H9 (cell line): Measurements from ENCODE around the gene PHF21A. TPM values are rescaled to one million over a fixed set of nuclear protein-coding genes. Genes with fewer than 3 reads are reported as not detected.

Source experiments
- DNase-seq: peaks from one replicate; pipeline ENCODE4 v3.0.0-alpha.2; 2017
- H2AFZ ChIP-seq: one replicate; pipeline ENCODE4 v1.6.1; 2013; ENCODE audit warnings: mild to moderate bottlenecking, low read length, control low read depth, moderate library complexity
- H2AK5ac ChIP-seq: 2 replicates; pipeline ENCODE4 v1.6.1; 2013; ENCODE audit warnings: low read length, control low read depth, mixed read lengths; ENCODE audit not compliant: insufficient read length
- H2BK120ac ChIP-seq: one replicate; pipeline ENCODE4 v1.6.1; 2013; ENCODE audit warnings: low read depth, mild to moderate bottlenecking, low read length, control low read depth, inconsistent platforms; ENCODE audit not compliant: poor library complexity, severe bottlenecking
- H2BK12ac ChIP-seq: 2 replicates; pipeline ENCODE4 v1.6.1; 2013; ENCODE audit warnings: low read length, control low read depth, mixed read lengths, low read depth; ENCODE audit not compliant: insufficient read length
- H2BK15ac ChIP-seq: 2 replicates; pipeline ENCODE4 v1.6.1; 2013; ENCODE audit warnings: low read depth, low read length, control low read depth
- H2BK20ac ChIP-seq: one replicate; pipeline ENCODE4 v1.6.1; 2013; ENCODE audit warnings: low read depth, mild to moderate bottlenecking, low read length, control low read depth, inconsistent platforms; ENCODE audit not compliant: poor library complexity, severe bottlenecking
- H2BK5ac ChIP-seq: 2 replicates; pipeline ENCODE4 v1.6.1; 2013; ENCODE audit warnings: low read length, control low read depth, mixed read lengths; ENCODE audit not compliant: insufficient read length
- H3K14ac ChIP-seq: 2 replicates; pipeline ENCODE4 v1.6.1; 2013; ENCODE audit warnings: low read length, control low read depth; ENCODE audit not compliant: insufficient read depth
- H3K18ac ChIP-seq: 2 replicates; pipeline ENCODE4 v1.6.1; 2013; ENCODE audit warnings: low read depth, mild to moderate bottlenecking, mixed read lengths, low read length, control low read depth; ENCODE audit not compliant: insufficient read length
- H3K23ac ChIP-seq: 2 replicates; pipeline ENCODE4 v1.6.1; 2013; ENCODE audit warnings: low read length, control low read depth, mixed read lengths, low read depth; ENCODE audit not compliant: insufficient read length
- H3K23me2 ChIP-seq: 2 replicates; pipeline ENCODE4 v1.6.1; 2013; ENCODE audit warnings: low read depth, mild to moderate bottlenecking, mixed read lengths, low read length, control low read depth; ENCODE audit not compliant: insufficient read length, poor library complexity, severe bottlenecking
- H3K27ac ChIP-seq: 2 replicates; pipeline ENCODE4 v1.5.1; 2013; ENCODE audit warnings: low read length, control low read depth, mixed read lengths, low read depth; ENCODE audit not compliant: insufficient read length
- H3K27me3 ChIP-seq: 2 replicates; pipeline ENCODE4 v1.6.1; 2013; ENCODE audit warnings: low read length, control low read depth, inconsistent platforms; ENCODE audit not compliant: insufficient read depth
- H3K4ac ChIP-seq: 2 replicates; pipeline ENCODE4 v1.6.1; 2013; ENCODE audit warnings: low read depth, mild to moderate bottlenecking, control low read depth, inconsistent platforms, low read length, moderate library complexity
- H3K4me1 ChIP-seq: 2 replicates; pipeline ENCODE4 v1.6.1; 2013; ENCODE audit warnings: low read length, control low read depth, inconsistent platforms; ENCODE audit not compliant: insufficient read depth
- H3K4me2 ChIP-seq: 2 replicates; pipeline ENCODE4 v1.6.1; 2013; ENCODE audit warnings: low read length, control low read depth, mixed read lengths; ENCODE audit not compliant: insufficient read length, insufficient read depth
- H3K56ac ChIP-seq: 2 replicates; pipeline ENCODE4 v1.6.1; 2013; ENCODE audit warnings: low read depth, mild to moderate bottlenecking, mixed read lengths, low read length, control low read depth; ENCODE audit not compliant: insufficient read length
- H3K79me1 ChIP-seq: 2 replicates; pipeline ENCODE4 v1.6.1; 2013; ENCODE audit warnings: low read depth, mild to moderate bottlenecking, moderate library complexity, low read length, control low read depth, inconsistent platforms; ENCODE audit not compliant: insufficient read depth, poor library complexity, severe bottlenecking
- H3K79me2 ChIP-seq: 2 replicates; pipeline ENCODE4 v1.6.1; 2013; ENCODE audit warnings: low read length, control low read depth, inconsistent platforms; ENCODE audit not compliant: insufficient read depth
- H3K9ac ChIP-seq: 2 replicates; pipeline ENCODE4 v1.6.1; 2013; ENCODE audit warnings: low read length, control low read depth, mixed read lengths; ENCODE audit not compliant: insufficient read length; ENCODE audit errors: extremely low read depth
- H3K9me3 ChIP-seq: one replicate; pipeline ENCODE4 v1.6.1; 2013; ENCODE audit warnings: low read depth, low read length, inconsistent platforms; ENCODE audit not compliant: control insufficient read depth
- H3T11ph ChIP-seq: one replicate; pipeline ENCODE4 v1.6.1; 2013; ENCODE audit warnings: mild to moderate bottlenecking, low read length, control low read depth, inconsistent platforms
- H4K20me1 ChIP-seq: one replicate; pipeline ENCODE4 v1.6.1; 2013; ENCODE audit not compliant: control insufficient read depth, insufficient read length, insufficient read depth
- H4K5ac ChIP-seq: 2 replicates; pipeline ENCODE4 v1.6.1; 2013; ENCODE audit warnings: low read depth, mild to moderate bottlenecking, mixed read lengths, low read length, control low read depth; ENCODE audit not compliant: insufficient read length
- H4K8ac ChIP-seq: replicated peaks from 2 replicates; pipeline ENCODE4 v1.6.1; 2013; ENCODE audit warnings: low read length, control low read depth, mixed read lengths, low read depth; ENCODE audit not compliant: insufficient read length
- H4K91ac ChIP-seq: 2 replicates; pipeline ENCODE4 v1.6.1; 2013; ENCODE audit warnings: low read depth, mild to moderate bottlenecking, moderate library complexity, mixed read lengths, low read length, control low read depth; ENCODE audit not compliant: insufficient read length
- H3K27ac Mint-ChIP-seq, 3 experiments: 2 replicates in 2 of 3; 3 replicates in 1 of 3; pipeline ENCODE4 v1.8.0; 2020 to 2021; ENCODE audit warnings: mixed read lengths in 3 of 3, mild to moderate bottlenecking in 1 of 3, moderate library complexity in 1 of 3
- H3K27me3 Mint-ChIP-seq: 2 replicates; pipeline ENCODE4 v1.8.0; 2021; ENCODE audit warnings: low read depth, mild to moderate bottlenecking, moderate library complexity, mixed read lengths
- H3K36me3 Mint-ChIP-seq, 3 experiments: 2 replicates in 2 of 3; 3 replicates in 1 of 3; pipeline ENCODE4 v1.8.0; 2020 to 2021; ENCODE audit warnings: low read depth in 3 of 3, mixed read lengths in 3 of 3; ENCODE audit not compliant: insufficient read depth in 1 of 3
- H3K4me1 Mint-ChIP-seq, 2 experiments: 2 replicates each; pipeline ENCODE4 v1.8.0; 2020; ENCODE audit warnings: mixed read lengths in 2 of 2
- H3K4me3 Mint-ChIP-seq, 2 experiments: 2 replicates in 1 of 2; 3 replicates in 1 of 2; pipeline ENCODE4 v1.8.0; 2020 to 2021; ENCODE audit warnings: mild to moderate bottlenecking in 2 of 2, mixed read lengths in 2 of 2, moderate library complexity in 1 of 2
- H3K9me3 Mint-ChIP-seq, 2 experiments: 2 replicates in 1 of 2; 3 replicates in 1 of 2; pipeline ENCODE4 v1.8.0; 2020; ENCODE audit warnings: mild to moderate bottlenecking in 2 of 2, mixed read lengths in 2 of 2, moderate library complexity in 1 of 2
- CTCF ChIP-seq: fragments of 200-600 bp; sonication (generic); conservative IDR thresholded peaks from 3 replicates; pipeline ENCODE4 v1.8.0; 2021; ENCODE audit warnings: antibody characterized with exemption, mild to moderate bottlenecking
- WGBS: extraction: QIAGEN DNeasy Blood & Tissue Kit; methylation state at CpG from one replicate; pipeline ENCODE4 v1.1.7; 2013; ENCODE audit warnings: missing lambda C conversion rate, low lambda C conversion rate, mixed read lengths; ENCODE audit not compliant: insufficient read length; ENCODE audit errors: extremely low coverage; 5-methylcytosine and 5-hydroxymethylcytosine counted together
- total RNA-seq: library from RNA; stranded (reverse); gene quantifications from 2 replicates; pipeline ENCODE4 v1.2.1, GENCODE V29; 2021

Gene PHF21A
- total RNA-seq, 1 experiment from 2014 or later: 33.8 TPM

GRCh38 chr11:45897556-45897955, 223.7 kb downstream of the PHF21A start:
- Mint-ChIP-seq H3K4me3 (no peak overlapping the region), H3K36me3 (peaks cover 0 to 12% (median 4%) of the 10 kb centered on the region in 3 experiments; a peak in 4 of 7 replicates), H3K9me3 (no peaks in the 10 kb centered on the region), H3K4me1 (peaks cover 29 to 46% of the 10 kb centered on the region in 2 experiments), H3K27me3 (peaks cover 6% of the 10 kb centered on the region), H3K27ac (no peak overlapping the region)
- Histone ChIP-seq H3K23ac (no peak overlapping the region), H4K5ac (no peak overlapping the region), H3T11ph (no peak overlapping the region), H3K14ac (no peak overlapping the region), H3K79me2 (no peaks in the 10 kb centered on the region), H4K8ac (no peak overlapping the region), H2AK5ac (no peak overlapping the region), H2BK120ac (no peak overlapping the region), H3K4me2 (no peak overlapping the region), H3K56ac (no peak overlapping the region), H3K79me1 (no peaks in the 10 kb centered on the region), H3K9me3 (no peaks in the 10 kb centered on the region), H3K23me2 (peaks cover 10% of the 10 kb centered on the region), H3K18ac (no peak overlapping the region), H3K4ac (no peak overlapping the region), H2BK5ac (no peak overlapping the region), H2BK20ac (no peak overlapping the region), H3K9ac (no peak overlapping the region), H2BK12ac (no peak overlapping the region), H4K91ac (no peak overlapping the region), H3K27me3 (no peaks in the 10 kb centered on the region; the same call in 1 of the 2 replicates), H3K4me1 (no peaks in the 10 kb centered on the region; the same call in 1 of the 2 replicates), H3K27ac (no peak overlapping the region), H2BK15ac (no peak overlapping the region), H2AFZ (no peak overlapping the region), H4K20me1 (no peaks in the 10 kb centered on the region)
- WGBS: no CpG with 5 or more reads among the region's 6 CpGs
- DNase-seq: no peak
- no peak for TF ChIP-seq CTCF
